Ovary (tissue), 3 donors: ENCODE data around the gene SYNDIG1.

Source experiments
- CTCF ChIP-seq, 3 donors: fragments of 450-650 bp in 2 of 3; fragments of 200-600 bp in 1 of 3; IDR thresholded peaks; one replicate each; pipeline versions ENCODE4 v1.5.1 to v1.8.0; 2016 to 2022; ENCODE audit warnings: antibody characterized with exemption in 3 of 3, mild to moderate bottlenecking in 1 of 3
- POLR2A ChIP-seq: fragments of 450-650 bp; IDR thresholded peaks from one replicate; pipeline ENCODE4 v1.6.1; 2017; ENCODE audit warnings: antibody characterized with exemption, mild to moderate bottlenecking, moderate library complexity
- donor health status: DM: no; HTN: no; CAD: no.

GRCh38 chr20:24489193-24489592 lies 19.8 kb downstream of the SYNDIG1 start:
- no peak for TF ChIP-seq CTCF (IDR thresholded peaks at IDR 0.05)
- TF ChIP-seq POLR2A: no peak
